ENCODE measurements around the gene RFNG. TPM values are rescaled to one million over a fixed set of nuclear protein-coding genes. Genes with fewer than 3 reads are reported as not detected.

RFNG gene
- total and polyA plus RNA-seq, 2 of the 4 experiments (the other 2 are of a cell fraction), result 6.8 to 47.3 TPM

GRCh38 chr17:82058855-82059249 lies 7.2 kb upstream of the RFNG start:
- Histone ChIP-seq H4K20me1 (ENCODE audit: insufficient read depth, low read length) (no peaks in the 10 kb centered on the region; the same call in none of the 2 replicates), H3K4me3 (ENCODE audit: insufficient read depth, low read depth, low read length) (no peak overlapping the region), H2AFZ (replicated peaks; ENCODE audit: low read length, poor library complexity) (no peak overlapping the region), H3K23ac (ENCODE audit: low read depth, low read length) (no peak overlapping the region), H3K56ac (ENCODE audit: extremely low read depth, insufficient read depth, low read length) (no peak overlapping the region), H3K4me1 (ENCODE audit: control insufficient read depth, insufficient read depth, low read length) (no peaks in the 10 kb centered on the region), H3K79me1 (ENCODE audit: low read depth in 1 of 2, low read length in 2 of 2) (peaks cover 11 to 21% of the 10 kb centered on the region in 2 experiments; a peak in 3 of 4 replicates), H3K9ac (ENCODE audit: low read depth, low read length) (no peak overlapping the region), H3K14ac (replicated peaks; ENCODE audit: low read depth, low read length) (no peak overlapping the region), H2AK9ac (replicated peaks; ENCODE audit: low read depth, low read length, poor library complexity) (no peak overlapping the region), H4K5ac (ENCODE audit: low read depth, low read length) (no peak overlapping the region), H3K9me1 (ENCODE audit: insufficient read depth, low read length) (no peaks in the 10 kb centered on the region), H3K4me2 (ENCODE audit: low read depth, low read length) (no peak overlapping the region), H2AK5ac (ENCODE audit: low read depth, low read length) (no peak overlapping the region), H2BK120ac (ENCODE audit: low read depth, low read length) (no peak overlapping the region), H3K4ac (ENCODE audit: low read depth, low read length) (no peak overlapping the region), H3K27ac (ENCODE audit: insufficient read depth, low read length) (no peak overlapping the region), H3K36me3 (ENCODE audit: control insufficient read depth, insufficient read depth, low read length) (peaks cover 84% of the 10 kb centered on the region), H4K8ac (ENCODE audit: low read depth in 2 of 2, low read length in 2 of 2) (no peak overlapping the region), H2BK15ac (ENCODE audit: low read depth, low read length) (no peak overlapping the region), H3K27me3 (ENCODE audit: control insufficient read depth, insufficient read depth, low read length) (no peaks in the 10 kb centered on the region), H2BK20ac (ENCODE audit: low read depth, low read length) (no peak overlapping the region), H2BK5ac (ENCODE audit: low read depth, low read length, poor library complexity, severe bottlenecking) (no peak overlapping the region), H3K18ac (ENCODE audit: low read depth, low read length) (no peak overlapping the region), H3K9me3 (ENCODE audit: control insufficient read depth, insufficient read depth, low read length) (no peaks in the 10 kb centered on the region), H4K91ac (ENCODE audit: insufficient read depth, low read depth, low read length) (no peak overlapping the region)
- BruUV-seq (replicated peaks), result no TSS peak
- TF ChIP-seq, protein P1, sequence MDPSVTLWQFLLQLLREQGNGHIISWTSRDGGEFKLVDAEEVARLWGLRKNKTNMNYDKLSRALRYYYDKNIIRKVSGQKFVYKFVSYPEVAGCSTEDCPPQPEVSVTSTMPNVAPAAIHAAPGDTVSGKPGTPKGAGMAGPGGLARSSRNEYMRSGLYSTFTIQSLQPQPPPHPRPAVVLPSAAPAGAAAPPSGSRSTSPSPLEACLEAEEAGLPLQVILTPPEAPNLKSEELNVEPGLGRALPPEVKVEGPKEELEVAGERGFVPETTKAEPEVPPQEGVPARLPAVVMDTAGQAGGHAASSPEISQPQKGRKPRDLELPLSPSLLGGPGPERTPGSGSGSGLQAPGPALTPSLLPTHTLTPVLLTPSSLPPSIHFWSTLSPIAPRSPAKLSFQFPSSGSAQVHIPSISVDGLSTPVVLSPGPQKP (IDR thresholded peaks at IDR 0.05; ENCODE audit: borderline replicate concordance, low read depth, low read length), result no peak
- TF ChIP-seq, protein P2, sequence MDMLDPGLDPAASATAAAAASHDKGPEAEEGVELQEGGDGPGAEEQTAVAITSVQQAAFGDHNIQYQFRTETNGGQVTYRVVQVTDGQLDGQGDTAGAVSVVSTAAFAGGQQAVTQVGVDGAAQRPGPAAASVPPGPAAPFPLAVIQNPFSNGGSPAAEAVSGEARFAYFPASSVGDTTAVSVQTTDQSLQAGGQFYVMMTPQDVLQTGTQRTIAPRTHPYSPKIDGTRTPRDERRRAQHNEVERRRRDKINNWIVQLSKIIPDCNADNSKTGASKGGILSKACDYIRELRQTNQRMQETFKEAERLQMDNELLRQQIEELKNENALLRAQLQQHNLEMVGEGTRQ (IDR thresholded peaks at IDR 0.05; ENCODE audit: low read depth, low read length), result no peak
- no peak for TF ChIP-seq SMC3 (IDR thresholded peaks at IDR 0.05; ENCODE audit: low read depth, low read length)
- no peak for TF ChIP-seq POLR2A (IDR thresholded peaks at IDR 0.05; ENCODE audit: low read depth, low read length)
- TF ChIP-seq MAFK (IDR thresholded peaks at IDR 0.05; ENCODE audit: low read depth, low read length), result no peak
- TF ChIP-seq RAD21 (IDR thresholded peaks at IDR 0.05; ENCODE audit: low read length), result no peak
- TF ChIP-seq BHLHE40 (IDR thresholded peaks at IDR 0.05; ENCODE audit: low read depth, low read length), result no peak
- TF ChIP-seq, protein P3, sequence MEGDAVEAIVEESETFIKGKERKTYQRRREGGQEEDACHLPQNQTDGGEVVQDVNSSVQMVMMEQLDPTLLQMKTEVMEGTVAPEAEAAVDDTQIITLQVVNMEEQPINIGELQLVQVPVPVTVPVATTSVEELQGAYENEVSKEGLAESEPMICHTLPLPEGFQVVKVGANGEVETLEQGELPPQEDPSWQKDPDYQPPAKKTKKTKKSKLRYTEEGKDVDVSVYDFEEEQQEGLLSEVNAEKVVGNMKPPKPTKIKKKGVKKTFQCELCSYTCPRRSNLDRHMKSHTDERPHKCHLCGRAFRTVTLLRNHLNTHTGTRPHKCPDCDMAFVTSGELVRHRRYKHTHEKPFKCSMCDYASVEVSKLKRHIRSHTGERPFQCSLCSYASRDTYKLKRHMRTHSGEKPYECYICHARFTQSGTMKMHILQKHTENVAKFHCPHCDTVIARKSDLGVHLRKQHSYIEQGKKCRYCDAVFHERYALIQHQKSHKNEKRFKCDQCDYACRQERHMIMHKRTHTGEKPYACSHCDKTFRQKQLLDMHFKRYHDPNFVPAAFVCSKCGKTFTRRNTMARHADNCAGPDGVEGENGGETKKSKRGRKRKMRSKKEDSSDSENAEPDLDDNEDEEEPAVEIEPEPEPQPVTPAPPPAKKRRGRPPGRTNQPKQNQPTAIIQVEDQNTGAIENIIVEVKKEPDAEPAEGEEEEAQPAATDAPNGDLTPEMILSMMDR (conservative IDR thresholded peaks at IDR 0.05; ENCODE audit: low read depth, low read length), result no peak
- no peak for TF ChIP-seq CHD1 (IDR thresholded peaks at IDR 0.05; ENCODE audit: low read depth, low read length)
- no peak for TF ChIP-seq NFE2L2 (IDR thresholded peaks at IDR 0.05; ENCODE audit: low read depth, low read length)
- TF ChIP-seq MAZ (IDR thresholded peaks at IDR 0.05; ENCODE audit: borderline replicate concordance, low read depth, low read length), result no peak
- no peak for TF ChIP-seq CEBPB (IDR thresholded peaks at IDR 0.05; ENCODE audit: low read depth, low read length)
- TF ChIP-seq FOS (IDR thresholded peaks at IDR 0.05; ENCODE audit: low read depth, low read length), result no peak
- no peak for TF ChIP-seq MXI1 (IDR thresholded peaks at IDR 0.05; ENCODE audit: borderline replicate concordance, low read depth, low read length)
- no peak for TF ChIP-seq RCOR1 (IDR thresholded peaks at IDR 0.05; ENCODE audit: insufficient replicate concordance, low read length)
- TF ChIP-seq RFX5 (IDR thresholded peaks at IDR 0.05; ENCODE audit: low read depth, low read length), result no peak
- dilution Hi-C loops (cut with HindIII; ENCODE audit: low sequenced_read_pairs, unreplicated experiment), result no loop called here
- no peak for ATAC-seq (ENCODE audit: low read depth)
- in situ Hi-C loops (cut with MboI; ENCODE audit: low sequenced_read_pairs), result no loop called here
- no peak for DNase-seq
- CTCF ChIA-PET, result no interaction called here
- intact Hi-C loops (cut with micrococcal nuclease), result no loop called here
- 97% methylated on average over 6 of the region's 10 CpGs; no CpG with 5 or more reads in 1 of the 2 experiments for WGBS, 2 experiments (ENCODE audit: extremely low coverage in 2 of 2, insufficient read length in 1 of 2)
- POLR2A ChIA-PET (ENCODE audit: unreplicated experiment), result interaction anchor here (1.3 kb wide), 1 partner anchor 8 kb away, joined by 3 read pairs; no protein-coding TSS in a partner anchor
